GM18520 (cell line): Measurements from ENCODE around the gene RECQL5.
A peak's percentile ranks its signal among the peaks of the same experiment; 100 is the strongest.
"Not testable (repeated sequence)": the region's sequence is repeated elsewhere in the genome, so short reads cannot be mapped to it uniquely, and the experiment has no call there.

Source experiments
- ATAC-seq: cut with Tn5 transposase; IDR thresholded peaks from one replicate; pipeline ENCODE4 v1.9.1; 2021; ENCODE audit not compliant: unreplicated experiment

Gene RECQL5

GRCh38 chr17:75595284-75595919 is 71.6 kb downstream of the RECQL5 start:
- ATAC-seq, result no peak

- ATAC-seq, result no peak
Measured at GRCh38 chr17:75594499-75595283, 72.3 kb downstream of the RECQL5 start.

DNA sequence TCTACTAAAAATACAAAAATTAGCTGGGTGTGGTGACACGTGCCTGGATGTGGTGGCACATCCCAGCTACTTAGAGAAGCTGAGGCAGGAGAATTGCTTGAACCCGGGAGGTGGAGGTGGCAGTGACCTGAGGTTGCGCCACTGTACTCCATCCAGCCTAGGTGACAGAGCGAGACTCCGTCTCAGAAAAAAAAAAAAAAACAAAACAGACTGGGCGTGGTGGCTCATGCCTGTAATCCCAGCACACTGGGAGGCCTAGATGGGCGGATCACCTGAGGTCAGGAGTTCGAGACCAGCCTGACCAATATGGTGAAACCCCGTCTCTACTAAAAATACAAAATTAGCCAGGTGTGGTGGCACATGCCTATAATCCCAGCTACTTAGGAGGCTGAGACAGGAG is 73.5 kb downstream of the RECQL5 start:
- ATAC-seq, result not testable (repeated sequence)

GRCh38 chr17:75592348-75593020 is 74.5 kb downstream of the RECQL5 start:
- ATAC-seq, result no peak

DNA sequence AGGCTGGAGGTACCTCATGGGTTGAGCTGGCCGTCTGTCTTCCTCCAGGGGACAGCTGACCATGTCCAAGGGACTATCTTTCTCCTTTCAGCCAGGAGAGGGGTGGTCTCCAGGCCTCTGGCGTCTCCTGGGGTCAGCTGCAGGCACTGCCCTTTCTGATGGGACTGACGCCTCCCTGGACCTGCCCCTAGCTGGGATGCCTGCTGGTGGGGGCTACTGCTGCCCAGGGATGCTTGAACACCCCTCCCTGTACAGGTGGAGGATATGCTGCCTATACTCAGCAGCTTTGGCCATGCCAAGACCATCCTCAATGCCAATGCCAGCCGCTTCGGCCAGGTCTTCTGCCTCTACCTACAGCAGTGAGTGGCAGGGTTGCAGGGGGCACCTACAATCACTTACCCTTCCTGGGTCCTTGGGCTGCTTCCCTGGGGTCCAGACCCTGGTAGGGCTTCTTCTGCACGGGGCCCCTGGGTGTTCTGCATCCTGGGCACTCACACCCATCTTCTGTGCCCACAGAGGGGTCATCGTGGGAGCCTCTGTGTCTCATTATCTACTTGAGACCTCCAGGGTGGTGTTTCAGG is 75.1 kb downstream of the RECQL5 start:
- ATAC-seq, result no peak

DNA sequence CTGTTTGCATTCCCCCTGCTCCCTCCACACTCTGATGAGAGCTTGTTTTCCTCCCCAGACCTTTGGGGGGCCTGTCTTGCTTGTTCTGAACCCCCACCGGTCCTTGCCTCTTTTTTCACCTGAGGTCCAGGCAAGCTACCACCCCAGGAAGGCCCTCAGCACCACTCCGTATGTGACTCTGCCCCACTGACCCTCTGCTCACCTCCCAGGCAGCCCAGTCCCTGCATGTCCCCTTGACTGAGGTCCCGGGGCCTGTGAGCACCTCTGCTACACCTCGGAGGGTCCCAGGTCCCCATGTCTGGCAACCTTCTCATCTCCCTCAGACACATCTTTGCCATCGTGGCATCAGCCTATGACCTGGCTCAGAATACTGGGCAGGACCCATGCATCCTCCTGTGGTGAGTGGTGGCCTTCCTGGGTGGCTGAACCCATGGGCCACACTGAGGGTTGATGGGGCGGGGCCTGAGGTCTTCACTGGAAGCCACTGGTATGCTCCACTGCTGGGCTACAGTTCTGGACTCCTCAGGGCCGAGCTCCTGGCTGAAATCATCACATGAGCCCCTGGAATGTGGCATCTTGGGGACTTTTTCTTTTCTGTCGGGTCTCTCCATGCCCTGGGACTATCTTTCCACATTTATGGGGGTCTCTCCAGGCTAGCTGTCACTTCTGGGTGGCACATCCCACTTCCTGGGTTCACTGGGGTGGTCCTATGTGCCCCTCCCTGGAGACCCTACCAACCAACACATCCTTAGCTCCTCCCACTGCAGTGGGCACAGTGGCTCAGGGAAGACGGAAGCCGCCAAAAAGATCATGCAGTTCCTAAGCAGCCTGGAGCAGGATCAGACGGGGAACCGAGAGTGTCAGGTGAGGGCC is 75.9 kb downstream of the RECQL5 start:
- no peak for ATAC-seq

DNA sequence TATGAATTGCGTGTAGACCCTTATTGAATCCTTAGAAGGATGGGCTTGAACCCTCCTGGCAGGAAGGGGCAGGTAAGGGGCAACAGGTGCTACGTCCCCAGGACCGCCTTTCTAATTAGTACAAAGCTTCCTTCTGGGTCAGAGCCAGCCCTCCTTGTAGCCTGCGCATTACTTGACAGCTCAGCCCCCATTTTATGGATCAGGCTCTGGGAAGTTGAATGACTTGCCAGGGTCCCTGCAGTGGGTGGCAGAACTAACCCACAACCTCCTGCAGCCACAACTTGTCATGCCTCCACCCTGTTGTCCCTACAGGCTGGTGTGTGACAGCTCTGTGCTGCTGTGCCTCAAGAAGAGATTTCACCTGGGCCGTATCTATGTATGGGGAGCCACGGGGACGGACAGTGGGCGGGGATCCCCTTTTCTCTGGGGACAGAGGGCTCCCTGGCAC is 76.6 kb downstream of the RECQL5 start:
- no peak for ATAC-seq

- no peak for ATAC-seq
Measured at GRCh38 chr17:75589919-75590303, 77.0 kb downstream of the RECQL5 start.

- ATAC-seq, result peak; percentile 47
Measured at GRCh38 chr17:75589012-75589918, 77.7 kb downstream of the RECQL5 start.

- ATAC-seq, result no peak
Measured at GRCh38 chr17:75588596-75589011, 78.3 kb downstream of the RECQL5 start.

DNA sequence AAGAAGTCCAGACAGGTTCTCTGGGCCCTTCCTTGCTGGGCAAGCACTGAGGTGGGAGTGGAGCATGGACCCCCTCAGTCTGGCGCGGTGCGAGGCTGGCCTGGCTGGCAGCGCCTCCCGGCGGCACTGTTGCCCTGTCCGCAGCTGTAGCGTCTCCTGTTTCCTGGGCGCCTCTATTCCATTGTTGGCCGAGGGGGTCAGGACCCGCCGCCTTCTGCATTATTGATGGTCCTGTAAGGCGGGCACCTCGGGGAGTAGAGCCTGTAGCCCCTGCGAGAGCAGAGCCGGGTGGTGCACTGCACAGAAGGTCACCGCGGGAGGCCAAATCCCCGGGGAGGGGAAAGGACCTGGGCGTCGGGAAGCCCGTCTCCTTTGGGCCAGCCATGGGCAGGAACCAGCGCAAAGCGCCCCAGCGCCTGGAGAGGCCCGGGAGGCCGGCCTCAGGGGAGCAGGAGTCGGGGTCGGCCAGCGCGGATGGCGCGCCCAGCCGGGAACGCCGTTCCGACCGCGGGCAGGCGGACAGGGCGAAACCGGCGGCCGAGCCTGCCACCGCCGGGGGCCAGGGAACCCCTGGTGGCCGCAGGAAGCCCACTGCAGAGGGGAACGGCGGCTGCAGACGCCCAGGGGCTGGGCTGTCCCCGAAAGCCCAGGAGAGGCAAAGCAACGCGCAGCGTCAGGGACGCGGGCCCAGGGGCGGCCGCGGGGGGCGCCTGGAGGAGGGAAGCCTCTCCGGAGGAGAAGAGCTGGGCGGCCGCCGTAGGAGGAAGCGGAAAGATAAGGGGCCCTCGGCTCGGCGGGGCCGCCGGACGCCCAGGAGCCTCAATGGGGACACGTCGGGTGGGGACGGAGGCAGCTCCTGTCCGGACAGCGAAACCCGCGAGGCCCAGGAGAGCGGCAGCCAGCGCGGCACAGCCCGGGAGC is 79.0 kb downstream of the RECQL5 start, which contains the start of gene MYO15B:
TSS of gene MYO15B (plus strand) at position 126 of the 921 bp plus-strand sequence. CDS start at position 384, 258 bp downstream.
- no peak for ATAC-seq

DNA sequence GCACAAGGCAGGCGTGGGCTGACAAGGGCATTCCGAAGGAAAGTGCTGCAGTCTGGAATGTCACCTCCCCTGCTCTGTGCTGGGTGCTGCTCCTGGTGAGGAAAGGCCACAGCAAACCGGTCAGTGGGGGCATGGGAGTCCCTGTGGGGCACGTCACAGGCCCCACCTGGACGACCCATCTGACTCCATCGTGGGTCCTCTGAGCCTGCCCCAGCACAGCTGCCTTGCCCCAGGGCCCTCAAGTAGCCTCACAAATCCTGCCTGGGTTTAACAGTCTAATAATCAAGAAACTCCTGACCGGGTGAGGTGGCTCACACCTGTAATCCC is 82.1 kb downstream of the RECQL5 start:
- ATAC-seq, result no peak

DNA sequence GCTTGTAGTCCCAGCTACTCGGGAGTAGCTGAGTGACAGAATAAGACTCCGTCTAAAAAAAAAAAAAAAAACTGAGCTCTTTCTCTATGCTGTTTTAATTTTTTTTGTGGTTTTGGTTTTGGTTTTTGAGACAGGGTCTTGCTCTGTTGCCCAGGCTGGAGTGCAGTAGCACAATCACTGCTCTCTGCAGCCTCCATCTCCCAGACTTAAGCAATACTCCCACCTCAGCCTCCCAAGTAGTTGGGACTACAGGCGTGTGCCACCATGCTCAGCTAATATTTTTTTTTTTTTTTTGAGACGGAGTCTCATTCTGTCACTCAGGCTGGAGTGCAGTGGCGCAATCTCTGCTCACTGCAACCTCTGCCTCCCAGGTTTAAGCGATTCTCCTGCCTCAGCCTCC is 83.8 kb downstream of the RECQL5 start:
- ATAC-seq, result not testable (repeated sequence)

- not testable (repeated sequence) for ATAC-seq
Measured at GRCh38 chr17:75581121-75581725, 85.7 kb downstream of the RECQL5 start.
